Measurements from ENCODE around the gene HSDL2. TPM values are rescaled to one million over a fixed set of nuclear protein-coding genes. Genes with fewer than 3 reads are reported as not detected.

HSDL2 gene
- 83.8 TPM for total RNA-seq

DNA sequence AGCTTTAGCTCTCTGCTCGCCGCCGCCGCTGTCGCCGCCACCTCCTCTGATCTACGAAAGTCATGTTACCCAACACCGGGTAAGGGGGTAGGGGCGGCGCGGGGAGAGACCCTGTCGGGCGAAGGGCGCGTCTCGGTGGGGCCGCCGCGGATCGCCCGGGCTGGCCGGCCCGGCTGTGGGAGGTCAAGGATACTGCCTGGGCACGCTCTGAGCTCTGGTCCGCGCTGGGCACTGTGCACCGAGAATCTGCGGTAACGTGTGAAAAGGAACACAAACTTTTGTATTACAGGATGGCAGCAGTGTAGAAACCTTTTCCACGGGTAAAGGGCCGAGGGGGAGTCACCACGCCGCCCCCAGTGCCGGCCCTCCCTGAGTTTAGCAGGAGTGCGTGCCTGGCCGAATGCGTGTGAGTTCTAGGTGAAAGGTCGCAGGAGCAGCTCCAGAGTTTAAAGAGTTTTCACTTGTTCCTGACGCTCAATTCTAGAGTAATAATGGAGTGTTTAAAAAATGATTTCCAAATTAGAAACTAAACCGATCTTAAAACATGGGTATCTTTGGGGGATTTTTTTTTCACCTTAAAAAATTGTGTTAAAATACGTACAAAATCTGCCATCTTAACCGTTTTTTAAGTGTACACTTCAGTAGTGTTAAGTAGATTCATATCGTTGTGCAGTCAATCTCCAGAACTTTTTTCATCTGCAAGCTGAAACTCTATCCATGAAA, at the start of gene HSDL2:
Gene HSDL2, plus strand, starts transcription at position 7 of the 723 bp plus-strand sequence. Its CDS starts 56 bp downstream, at position 63.
- DNase-seq (ENCODE audit: low spot score), result no peak
- peak; percentile 59 for ATAC-seq

DNA sequence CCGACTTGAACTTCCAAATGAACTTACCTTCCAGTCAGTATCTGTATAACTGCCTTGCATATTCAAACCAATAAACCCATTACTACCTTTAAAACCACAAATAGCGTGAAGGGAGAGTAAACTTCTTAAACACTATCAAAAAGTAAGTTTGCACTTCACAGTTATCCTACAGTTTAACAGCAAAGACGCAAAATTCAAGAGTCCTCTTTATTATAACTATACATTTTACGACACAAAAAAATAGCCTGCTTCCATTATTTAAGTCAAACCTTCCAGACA, 48.3 kb upstream of the HSDL2 start:
- DNase-seq (ENCODE audit: low spot score), result no peak
- ATAC-seq, result no peak

DNA sequence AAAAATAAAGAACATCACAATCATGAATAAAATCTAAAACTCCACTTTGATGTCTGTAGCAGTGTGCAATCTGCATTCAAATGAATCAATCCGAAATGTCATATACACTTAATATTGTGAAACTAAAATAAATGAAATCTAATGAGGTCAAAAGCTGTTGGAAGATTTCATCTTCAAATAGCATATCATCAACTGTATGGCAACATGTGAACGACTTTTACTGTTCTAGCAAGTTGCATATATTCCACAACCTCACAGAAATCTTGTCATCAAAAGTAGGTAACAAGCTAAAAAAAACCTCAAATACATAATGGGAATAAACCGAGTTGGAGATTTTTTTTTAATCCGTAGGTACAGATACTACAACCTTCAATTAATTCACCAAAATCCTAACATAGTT, 47.7 kb upstream of the HSDL2 start:
- DNase-seq (ENCODE audit: low spot score), result no peak
- ATAC-seq, result no peak

DNA sequence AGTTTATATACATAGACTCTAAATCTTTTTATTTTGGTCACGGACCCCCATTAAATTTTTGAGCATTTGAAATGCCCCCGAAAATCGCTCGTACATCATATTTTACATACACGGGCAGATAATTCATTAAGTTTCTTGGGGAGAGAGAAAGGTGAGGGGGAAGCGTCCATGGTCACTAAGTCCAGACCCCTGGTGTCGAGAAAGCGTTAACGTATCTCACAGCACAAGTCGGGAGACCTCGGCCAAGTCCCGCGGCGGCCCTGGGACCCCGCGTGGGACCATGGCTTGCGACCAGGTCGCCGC, 47.3 kb upstream of the HSDL2 start:
- no peak for ATAC-seq
- no peak for DNase-seq (ENCODE audit: low spot score)

DNA sequence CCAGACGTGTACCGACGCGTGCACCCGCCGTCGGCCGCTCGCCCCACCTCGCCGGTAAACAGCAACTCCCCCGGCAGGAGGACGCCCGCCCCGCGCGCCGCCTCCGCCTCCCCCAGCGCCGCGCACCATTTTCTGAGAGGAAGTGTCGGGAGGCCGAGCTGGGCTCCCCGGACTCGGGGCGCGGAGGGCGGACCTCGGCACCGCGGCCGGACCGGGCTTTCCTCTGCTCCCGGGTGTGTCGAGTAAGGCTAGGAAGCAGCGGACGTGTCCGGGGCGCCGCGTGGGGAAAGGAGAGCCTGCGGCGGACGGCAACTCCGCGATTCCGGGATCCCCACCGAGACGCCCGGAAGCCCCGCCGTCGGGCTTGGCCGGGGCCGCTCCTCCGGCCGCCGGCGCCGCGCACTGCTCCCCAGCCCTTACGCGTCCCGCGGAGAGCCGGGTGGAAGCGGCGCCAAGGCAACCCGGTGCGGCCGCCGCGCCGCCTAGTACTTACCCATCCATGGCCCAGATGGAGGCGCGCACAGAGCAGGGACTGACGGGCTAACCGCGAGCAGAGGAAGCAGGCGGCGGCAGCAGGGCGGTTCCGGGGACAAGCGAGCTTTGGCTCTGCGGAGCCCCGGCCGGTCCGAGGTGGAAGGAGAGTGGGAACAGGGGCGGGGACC, 46.8 kb upstream of the HSDL2 start, which contains the start of gene PTBP3:
Gene PTBP3, minus strand, starts transcription at position 643 of the 662 bp plus-strand sequence. CDS start 35,754 bp downstream, outside the sequence.
- DNase-seq (ENCODE audit: low spot score) (peak; percentile 88), ATAC-seq (peak; percentile 75)

DNA sequence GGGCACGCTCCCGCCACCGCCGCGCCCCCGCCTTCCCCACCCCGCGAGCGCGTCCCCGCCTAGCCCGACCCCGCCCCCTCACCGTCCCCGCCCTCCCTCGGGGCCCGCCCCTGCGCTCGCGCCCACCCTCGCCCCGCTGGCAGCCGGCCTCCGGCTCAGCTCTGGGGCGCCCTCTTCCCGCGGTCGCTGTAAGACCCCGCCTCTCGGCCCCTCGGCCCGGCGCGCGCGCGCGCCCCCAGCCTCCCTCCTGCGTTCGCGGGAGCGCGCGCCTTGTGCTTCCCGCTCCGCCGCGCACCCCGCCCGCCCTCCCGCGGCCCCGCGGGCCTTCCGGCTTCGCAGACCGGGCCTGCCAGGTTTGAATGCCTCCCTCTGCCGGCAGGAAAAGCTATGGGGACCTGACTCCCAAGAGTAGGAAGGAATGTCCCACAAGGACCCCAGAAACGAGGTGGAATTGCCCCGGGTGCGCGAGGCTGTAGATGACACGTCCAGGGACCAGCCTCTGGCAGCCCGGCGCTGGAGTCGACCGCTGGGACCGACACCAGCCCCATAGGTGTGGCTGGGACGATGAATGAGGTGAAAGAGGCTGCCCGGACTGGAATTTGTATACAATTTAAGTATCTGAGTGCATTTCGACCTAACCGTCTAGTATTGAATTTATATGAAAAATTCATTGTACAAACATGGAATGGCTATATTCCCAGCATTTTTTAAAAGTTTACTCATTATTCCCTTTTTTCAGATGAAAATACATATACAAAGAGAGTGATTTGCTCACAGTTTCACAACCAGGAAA, 46.1 kb upstream of the HSDL2 start:
- ATAC-seq (peak; percentile 88), DNase-seq (ENCODE audit: low spot score) (peak; percentile 97)

DNA sequence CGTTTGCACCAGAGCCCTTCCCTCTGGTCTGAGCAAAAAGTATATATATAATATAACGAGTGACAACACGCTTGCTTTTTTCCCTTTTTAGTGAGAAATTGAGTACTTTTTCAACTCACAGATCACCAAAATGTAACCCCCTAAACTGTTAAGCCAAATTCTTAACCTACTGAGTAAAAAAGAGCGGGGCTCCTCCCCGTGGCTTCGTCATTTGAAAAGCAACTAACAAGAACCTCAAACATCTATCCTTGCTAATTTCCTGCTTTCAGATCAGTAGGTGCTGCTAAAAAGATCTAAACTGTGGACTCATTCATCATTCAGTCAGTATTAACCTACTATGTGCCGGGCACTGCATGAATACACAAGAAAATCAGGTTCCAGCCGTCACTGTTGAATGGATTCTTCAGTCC, 45.5 kb upstream of the HSDL2 start:
- ATAC-seq (no peak), DNase-seq (ENCODE audit: low spot score) (no peak)

DNA sequence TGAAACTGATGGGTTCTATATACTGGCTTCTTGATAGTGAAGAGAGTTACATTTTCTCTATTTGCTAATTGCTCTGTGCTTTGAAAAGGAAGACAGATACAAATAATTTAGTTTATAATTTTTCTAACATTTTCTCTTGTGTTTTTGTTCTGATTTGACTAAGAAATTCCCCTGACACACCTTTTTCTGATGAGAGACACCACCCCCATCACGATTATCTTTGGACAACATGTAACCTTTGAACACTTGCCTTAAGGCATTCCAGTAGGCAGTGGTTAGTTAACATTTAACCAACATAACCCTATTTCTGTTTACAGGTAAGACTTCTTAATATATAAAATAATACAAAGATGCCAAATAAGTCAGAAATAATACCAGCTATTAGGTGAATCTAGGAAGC, 42.4 kb upstream of the HSDL2 start:
- no peak for ATAC-seq
- DNase-seq (ENCODE audit: low spot score), result no peak

DNA sequence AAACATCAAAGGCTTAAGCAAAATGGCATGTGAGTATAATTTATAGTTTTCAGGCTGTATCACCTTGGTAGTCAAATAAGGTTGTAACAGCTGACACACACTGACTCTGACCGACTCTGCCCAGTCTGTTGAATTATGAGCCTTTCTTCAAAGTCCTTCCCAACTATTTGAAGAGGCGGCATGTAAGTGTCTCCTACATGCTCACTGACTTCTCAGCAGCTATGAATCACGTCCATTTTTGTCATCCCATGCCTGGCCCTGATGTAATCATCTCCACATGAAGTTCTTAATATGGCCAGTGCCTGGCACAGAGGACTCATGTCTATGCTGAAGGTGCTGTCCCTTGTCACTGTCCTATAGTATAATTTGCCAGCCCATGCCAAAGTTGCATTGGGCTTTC, 41.3 kb upstream of the HSDL2 start:
- no peak for ATAC-seq
- no peak for DNase-seq (ENCODE audit: low spot score)

DNA sequence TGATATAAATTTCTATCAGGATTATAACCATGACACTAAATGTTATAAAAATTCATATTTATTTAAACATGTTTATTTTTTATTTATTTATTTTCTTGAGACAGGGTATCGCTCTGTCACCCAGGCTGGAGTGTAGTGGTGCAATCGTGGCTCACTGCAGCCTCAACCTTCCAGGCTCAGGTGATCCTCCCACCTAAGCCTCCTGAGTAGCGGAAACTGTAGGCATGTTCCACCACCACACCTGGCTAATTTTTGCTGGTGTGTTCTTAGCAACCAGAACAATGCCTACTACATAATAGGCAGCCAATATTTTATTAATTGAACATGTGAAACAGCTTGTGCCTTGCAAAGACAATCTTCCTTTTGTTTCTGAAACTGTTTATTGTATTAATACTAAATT, 40.0 kb upstream of the HSDL2 start:
- no peak for ATAC-seq
- DNase-seq (ENCODE audit: low spot score), result no peak

DNA sequence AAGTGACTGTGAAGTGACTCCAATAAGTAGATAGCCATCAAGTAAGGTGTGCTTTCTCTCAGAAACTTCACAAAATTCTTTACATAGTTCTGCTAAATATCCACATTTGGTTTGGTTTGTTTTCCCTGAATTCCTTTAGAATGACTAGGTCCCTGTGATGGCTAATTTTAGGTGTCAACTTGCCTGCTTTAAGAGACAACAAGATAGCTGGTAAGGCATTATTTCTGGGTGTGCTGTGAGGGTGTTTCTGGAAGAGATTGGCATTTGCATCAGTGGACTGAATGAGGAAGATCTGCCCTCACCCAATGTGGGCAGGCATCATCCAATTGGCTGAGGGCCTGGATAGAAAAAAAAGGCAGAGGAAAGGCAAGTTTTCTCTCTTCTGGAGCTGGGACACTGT, 38.2 kb upstream of the HSDL2 start:
- no peak for ATAC-seq
- DNase-seq (ENCODE audit: low spot score), result no peak

DNA sequence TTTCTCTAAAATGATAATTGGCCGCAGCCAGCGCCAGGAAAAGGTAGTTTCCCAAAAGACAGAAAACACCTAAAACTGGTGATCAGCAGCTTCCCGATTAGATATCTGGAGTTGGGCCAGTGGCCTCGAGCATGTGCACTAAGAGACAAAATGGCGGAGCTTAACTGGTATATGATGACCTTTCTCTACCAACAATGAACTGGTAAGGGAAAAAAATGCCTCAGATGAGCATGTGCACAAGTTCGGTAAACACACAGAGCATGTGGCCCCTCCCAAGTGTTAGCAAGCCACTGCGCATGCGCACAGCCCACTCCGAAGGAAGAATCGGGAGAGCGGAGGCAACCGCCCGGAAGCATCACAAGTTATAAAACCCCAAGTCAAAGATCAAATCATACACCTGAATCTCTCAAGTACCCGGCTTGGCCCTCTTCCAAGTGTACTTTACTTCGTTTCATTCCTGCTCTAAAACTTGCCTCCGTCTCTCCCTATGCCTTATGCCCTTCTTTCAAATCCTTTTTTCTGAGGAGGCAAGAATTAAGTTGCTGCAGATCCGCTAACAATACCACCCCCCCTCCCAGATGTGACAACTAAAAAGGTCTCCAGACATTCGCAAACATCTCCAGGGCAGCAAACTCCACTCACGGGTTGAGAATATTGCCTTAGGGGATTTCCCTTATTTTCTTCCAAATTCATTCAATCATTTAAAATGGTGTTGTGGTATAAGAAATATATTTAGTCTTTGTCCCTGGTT, 31.5 kb upstream of the HSDL2 start:
- ATAC-seq (peak; percentile 78), DNase-seq (ENCODE audit: low spot score) (peak; percentile 92)

DNA sequence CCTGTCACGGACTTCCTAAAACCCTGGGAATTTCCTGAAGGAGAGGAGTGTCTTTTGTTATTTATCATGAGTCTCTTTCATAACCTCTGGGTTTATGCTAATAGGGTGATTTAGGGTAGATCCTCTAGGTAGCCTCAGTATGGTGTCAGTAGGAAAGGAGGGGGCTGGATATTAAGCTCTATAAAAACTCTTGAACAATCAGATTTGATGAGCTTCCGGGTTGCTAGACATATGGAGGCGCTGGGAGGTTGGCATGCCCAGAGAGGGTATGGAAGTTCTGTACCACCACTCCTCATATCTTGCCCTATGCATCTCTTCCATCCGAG, 30.9 kb upstream of the HSDL2 start:
- peak; percentile 23 for ATAC-seq
- no peak for DNase-seq (ENCODE audit: low spot score)

DNA sequence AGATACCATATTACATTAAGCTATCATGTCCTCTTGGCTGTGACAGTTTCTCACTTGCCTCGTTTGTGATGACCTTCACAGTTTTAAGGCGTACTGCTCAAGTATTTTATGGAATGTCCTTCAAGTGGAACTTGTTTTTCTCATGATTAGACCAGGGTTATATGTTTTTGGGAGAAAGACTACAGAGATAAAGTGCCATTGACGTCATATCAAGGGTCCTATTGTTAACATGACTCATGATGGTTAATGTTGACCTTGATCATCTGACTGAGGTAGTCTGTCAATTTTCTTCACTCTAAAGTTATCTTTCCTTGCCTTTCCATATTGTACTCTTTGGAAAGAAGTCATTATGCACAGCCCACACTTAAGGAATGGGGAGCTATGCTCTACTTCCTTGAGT, 28.7 kb upstream of the HSDL2 start:
- ATAC-seq, result no peak

DNA sequence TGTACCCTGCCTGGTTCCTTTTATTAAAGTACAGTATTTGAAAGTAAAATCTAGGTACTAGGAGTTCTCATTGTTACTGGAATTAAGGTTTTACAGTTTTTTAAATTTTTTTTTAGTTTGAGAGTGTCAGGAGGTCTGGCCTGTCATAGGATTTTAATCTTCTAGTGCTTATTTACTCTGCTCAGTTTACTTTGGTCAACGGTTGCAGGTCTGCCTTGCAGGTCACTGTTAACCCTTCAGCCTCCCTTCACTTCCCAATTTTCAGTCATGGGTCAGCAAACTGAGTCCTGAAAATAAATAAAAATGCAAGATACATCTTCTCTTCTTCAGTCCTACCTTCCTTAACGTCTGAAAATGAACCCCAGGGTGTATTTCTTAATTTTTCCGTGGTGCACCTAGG, 27.7 kb upstream of the HSDL2 start:
- peak; percentile 75 for ATAC-seq
- DNase-seq (ENCODE audit: low spot score), result no peak

More for the DNA sequence above, 28.7 kb upstream of the HSDL2 start:
- no peak for DNase-seq (ENCODE audit: low spot score)

DNA sequence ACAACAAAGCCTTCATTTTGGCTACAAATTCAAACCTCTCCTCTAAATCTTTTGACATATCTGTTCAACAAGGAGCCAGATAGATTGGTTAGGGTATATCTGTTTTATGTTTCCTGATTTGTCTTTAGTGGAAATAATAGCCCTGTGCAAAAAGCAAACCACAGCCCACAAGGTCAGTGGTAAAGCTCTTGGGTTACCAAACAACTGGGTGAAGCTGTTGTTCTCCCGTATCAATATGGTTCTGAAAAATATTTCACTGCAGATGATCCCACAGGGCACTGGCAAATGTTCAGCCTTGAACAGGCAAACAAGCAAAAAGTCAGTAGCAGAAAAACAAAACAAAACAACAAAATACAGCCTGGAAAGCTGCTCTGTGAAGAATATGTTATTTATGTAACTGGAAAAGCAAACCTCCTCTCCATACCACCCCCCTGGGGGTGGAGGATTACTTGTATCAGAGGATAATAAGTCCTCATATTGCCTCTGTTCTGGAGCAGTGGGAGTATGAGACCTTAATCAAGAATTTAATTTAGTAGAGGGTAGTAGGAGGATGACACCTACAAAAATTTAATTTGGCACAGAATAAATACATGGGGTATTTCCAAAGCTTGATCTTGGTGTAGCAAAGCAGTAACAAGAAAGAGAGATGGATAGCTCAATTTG, 25.7 kb upstream of the HSDL2 start:
- no peak for ATAC-seq
- DNase-seq (ENCODE audit: low spot score), result no peak

DNA sequence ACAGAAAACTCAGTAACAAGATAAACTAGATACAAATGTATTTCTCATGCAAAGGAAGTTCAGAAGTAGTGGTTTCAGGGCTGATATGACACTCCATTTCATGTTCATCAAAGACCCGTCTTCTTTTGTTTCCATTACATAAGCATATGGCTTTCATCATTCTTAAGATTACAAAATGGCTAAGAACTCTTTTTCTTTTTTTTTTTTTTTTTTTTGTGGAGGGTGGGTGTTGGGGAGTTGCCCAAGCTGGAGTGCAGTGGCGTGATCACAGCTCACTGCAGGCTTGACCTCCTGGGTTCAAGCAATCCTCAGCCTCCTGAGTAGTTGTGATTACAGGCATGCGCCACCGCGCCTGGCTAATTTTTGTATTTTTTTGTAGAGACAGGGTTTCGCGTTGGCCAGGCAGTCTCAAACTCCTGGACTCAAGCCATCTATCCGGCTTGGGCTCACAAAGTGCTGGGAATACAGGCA, 24.4 kb upstream of the HSDL2 start:
- ATAC-seq (peak; percentile 67), DNase-seq (ENCODE audit: low spot score) (no peak)

DNA sequence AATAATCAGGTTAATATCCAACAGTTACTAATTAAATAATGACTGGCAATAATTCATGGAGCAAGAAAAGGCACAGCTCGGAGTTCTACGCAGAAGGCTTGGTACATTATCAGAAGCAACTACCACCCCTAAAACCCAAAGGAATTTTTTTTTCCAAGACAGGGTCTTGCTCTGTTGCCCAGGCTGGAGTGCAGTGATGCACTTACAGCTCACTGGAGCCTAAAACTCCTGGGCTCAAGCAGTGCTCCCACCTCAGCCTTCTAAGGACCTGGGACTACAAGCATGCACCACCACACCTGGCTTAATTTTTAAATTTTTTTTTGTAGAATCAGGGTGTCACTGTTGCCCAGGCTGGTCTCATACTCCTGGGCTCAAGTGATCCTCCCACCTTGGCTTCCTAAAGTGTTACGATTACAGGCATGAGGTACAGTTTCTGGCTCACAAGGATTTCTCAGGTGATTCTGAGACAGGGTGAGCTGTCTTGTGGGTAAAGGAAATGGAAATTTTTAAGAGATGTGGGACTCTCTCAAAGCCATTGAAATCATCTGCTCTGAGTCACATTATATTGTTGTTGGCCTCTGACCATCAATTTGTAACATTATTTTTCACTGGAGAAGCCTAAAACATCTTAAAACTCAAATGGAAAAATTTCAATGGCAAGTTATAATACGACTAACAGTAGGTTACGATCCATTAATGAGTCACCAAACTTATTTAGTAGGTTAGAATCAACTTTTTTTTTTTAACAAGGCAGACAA, 19.7 kb upstream of the HSDL2 start:
- DNase-seq (ENCODE audit: low spot score) (no peak), ATAC-seq (no peak)

DNA sequence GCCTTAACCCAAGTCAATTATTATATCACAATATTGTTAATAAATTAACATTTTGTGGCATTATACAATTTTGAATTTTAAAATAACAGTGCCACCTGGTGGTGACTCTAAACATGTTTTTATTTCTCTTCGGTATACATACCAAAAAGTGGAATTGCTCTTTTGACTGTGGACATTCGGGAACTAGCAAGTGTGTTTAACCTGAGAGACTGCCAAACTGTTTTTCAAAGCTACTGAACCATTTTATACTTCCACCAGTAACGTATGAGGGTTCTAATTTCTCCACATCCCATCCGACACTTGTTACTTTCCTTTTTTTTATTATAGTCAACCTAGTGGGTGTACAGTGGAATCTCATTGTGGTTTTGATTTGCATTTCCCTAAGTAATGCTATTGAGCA, 18.3 kb upstream of the HSDL2 start:
- DNase-seq (ENCODE audit: low spot score), result no peak
- peak; percentile 89 for ATAC-seq

DNA sequence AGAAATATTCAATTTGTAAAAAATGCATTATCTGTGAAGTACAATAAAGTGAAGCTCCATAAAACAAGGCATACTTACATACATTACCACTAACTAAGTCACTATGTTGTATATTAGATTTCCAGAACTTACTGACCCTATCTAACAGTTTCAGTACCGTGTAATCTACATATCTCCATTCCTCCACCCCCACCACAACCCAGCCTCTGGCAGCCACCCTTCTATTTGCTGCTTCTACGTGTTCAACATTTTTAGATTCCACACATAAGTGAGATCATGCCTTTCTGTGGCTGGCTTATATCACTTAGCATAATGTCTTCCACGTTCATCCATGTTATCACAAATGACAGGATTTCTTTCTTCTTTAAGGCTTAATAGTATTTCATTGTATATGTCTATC, 15.1 kb upstream of the HSDL2 start:
- no peak for ATAC-seq
- no peak for DNase-seq (ENCODE audit: low spot score)
